ENCODE results near the gene TSPEAR.
"Not testable (repeated sequence)": the region's sequence is repeated elsewhere in the genome, so short reads cannot be mapped to it uniquely, and the experiment has no call there.

TSPEAR gene

DNA sequence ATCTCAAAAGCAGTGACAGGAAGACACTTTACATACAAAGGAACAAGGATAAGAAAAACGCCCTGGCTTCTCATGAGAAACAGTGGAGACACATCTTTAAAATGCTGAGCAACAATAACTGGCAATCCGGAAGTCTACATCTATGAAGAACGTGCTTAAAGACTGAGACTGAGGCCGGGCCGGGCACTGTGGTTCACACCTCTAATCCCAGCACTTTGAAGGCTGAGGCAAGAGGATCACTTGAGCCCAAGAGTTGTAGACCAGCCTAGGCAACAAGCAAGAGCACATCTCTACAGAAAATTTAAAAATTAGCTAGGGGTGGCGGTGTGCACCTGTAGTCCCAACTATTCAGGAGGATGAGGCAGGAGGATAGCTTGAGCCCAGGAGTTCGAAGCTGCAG is 27.3 kb downstream of the TSPEAR start:
- no peaks in the 10 kb centered on the region for H3K36me3 ChIP-seq (ENCODE audit: insufficient read depth, low read length)
- no peaks in the 10 kb centered on the region for H3K9me3 ChIP-seq (ENCODE audit: control insufficient read depth, insufficient read depth, low read length)
- H3K4me1 ChIP-seq (ENCODE audit: insufficient read depth, low read length), result peaks cover 13% of the 10 kb centered on the region; the same call in 1 of the 2 replicates
- H3K9ac ChIP-seq (ENCODE audit: low read depth, low read length), result no peak overlapping the region

DNA sequence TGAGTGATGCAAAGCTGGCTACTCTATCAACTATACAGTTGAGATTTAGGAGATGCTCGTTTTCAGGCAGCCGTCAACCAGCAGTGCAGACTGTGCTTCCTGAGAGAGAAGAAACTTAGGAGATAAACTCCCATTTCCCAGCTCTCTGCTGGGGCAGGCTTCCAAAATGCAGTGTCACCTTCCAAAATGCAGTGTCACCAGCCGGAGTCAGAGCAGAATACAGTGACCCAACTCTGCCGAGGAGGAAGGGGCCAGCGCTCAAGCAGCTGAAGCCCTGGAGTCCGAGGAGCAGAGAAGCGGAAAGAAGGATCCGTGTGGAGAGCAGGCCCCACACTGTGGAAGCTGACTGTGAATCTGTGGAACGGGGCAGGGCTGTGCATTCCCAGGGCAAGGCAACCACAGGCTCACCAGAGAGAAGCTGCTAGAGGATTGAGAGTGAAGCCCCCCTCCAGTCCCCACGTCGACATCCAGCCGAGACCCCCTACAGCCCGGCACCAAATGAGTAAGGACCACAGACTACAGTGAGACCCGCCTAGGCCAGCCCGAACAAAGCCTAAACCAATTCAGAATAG is 28.7 kb downstream of the TSPEAR start:
- H3K4me1 ChIP-seq (ENCODE audit: insufficient read depth, low read length), result peaks cover 13% of the 10 kb centered on the region; the same call in 1 of the 2 replicates
- no peak overlapping the region for H3K9ac ChIP-seq (ENCODE audit: low read depth, low read length)
- no peaks in the 10 kb centered on the region for H3K9me3 ChIP-seq (ENCODE audit: control insufficient read depth, insufficient read depth, low read length)
- no peaks in the 10 kb centered on the region for H3K36me3 ChIP-seq (ENCODE audit: insufficient read depth, low read length)

DNA sequence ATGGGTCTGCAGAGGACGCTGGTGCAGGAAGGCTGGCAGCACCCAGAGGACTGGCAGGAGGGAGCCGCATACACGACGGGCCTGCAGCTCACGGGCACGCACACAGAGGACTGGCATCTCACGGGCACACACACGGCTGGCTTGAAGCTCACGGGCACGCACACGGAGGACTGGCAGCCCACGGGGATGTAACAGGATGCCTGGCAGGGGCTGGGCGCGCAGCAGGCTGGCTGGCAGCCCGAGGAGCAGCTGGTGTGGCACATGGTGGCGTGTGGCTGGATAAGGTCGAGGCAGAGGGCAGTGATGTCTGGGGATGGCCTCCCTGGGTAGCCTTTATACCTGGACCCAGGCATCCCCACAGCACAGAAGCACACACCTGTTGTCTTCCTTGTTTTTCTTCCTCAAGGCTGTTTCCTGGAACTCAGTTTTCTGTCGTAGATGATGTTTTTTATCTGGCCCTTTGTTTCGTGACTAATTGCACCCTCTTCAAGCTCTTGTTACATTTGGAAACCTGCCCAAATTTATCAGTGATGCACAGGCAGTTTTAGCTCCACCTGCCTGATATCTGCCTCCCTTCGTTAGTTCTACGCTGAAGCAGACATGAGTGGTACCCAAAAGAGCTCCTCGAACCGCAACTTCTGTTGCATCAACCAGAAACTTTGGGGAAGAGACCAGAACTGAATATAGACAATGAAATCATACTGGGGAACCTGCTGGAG is 29.4 kb downstream of the TSPEAR start, which contains the start of gene KRTAP12-1:
TSS of gene KRTAP12-1 (minus strand) at position 303 of the 719 bp plus-strand sequence. CDS start at position 263, 40 bp downstream.
- peaks cover 7% of the 10 kb centered on the region; the same call in 1 of the 2 replicates for H3K4me1 ChIP-seq (ENCODE audit: insufficient read depth, low read length)
- H3K9me3 ChIP-seq (ENCODE audit: control insufficient read depth, insufficient read depth, low read length), result no peaks in the 10 kb centered on the region; the same call in 1 of the 2 replicates
- no peak within 1 kb of the TSS for H3K9ac ChIP-seq (ENCODE audit: low read depth, low read length)
- no peaks in the 10 kb centered on the region for H3K36me3 ChIP-seq (ENCODE audit: insufficient read depth, low read length)

DNA sequence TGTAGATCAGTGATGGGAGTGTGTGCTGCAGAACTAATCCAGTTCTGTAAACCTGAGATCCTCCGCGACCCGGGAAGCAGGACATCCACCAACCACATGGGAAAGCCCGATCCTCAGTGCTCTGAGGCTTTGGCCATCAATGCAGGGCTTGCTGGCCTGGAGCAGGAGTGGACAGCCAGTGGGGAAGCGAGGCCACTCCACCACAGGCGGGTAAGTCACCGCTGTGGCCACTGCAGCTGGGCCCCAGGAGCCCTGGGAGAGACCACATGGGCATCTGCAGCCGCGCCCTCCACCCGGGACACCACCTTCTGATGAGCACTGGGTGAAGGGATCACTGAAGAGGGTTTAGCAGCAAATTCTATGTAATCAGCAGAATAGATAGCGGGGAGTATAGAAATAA is 30.2 kb downstream of the TSPEAR start:
- Histone ChIP-seq H3K36me3 (ENCODE audit: insufficient read depth, low read length) (no peaks in the 10 kb centered on the region; the same call in 1 of the 2 replicates), H3K9ac (ENCODE audit: low read depth, low read length) (no peak overlapping the region), H3K9me3 (ENCODE audit: control insufficient read depth, insufficient read depth, low read length) (no peaks in the 10 kb centered on the region; the same call in 1 of the 2 replicates), H3K4me1 (ENCODE audit: insufficient read depth, low read length) (no peaks in the 10 kb centered on the region)

DNA sequence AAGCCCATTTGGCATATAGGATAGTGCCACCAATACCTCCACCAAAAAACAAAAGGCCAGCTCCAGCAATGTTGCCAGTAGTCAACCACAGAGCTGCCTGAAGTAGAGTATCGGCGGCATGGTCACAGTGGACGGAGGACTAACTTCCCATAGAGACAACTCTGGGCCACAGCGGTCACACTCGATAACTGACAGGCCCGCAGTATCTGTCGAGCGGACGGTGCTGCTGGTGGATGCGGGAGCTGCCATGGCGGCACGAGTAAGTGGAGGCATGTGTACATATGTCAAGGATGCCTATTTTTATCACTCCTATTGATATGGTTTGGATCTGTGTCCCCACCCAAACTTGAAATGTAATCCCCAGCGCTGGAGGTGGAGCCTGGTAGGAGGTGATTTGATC is 33.5 kb downstream of the TSPEAR start:
- no peak overlapping the region for H3K9ac ChIP-seq (ENCODE audit: low read depth, low read length)
- H3K36me3 ChIP-seq (ENCODE audit: insufficient read depth, low read length), result no peaks in the 10 kb centered on the region; the same call in 1 of the 2 replicates
- no peaks in the 10 kb centered on the region; the same call in 1 of the 2 replicates for H3K9me3 ChIP-seq (ENCODE audit: control insufficient read depth, insufficient read depth, low read length)
- H3K4me1 ChIP-seq (ENCODE audit: insufficient read depth, low read length), result no peaks in the 10 kb centered on the region

DNA sequence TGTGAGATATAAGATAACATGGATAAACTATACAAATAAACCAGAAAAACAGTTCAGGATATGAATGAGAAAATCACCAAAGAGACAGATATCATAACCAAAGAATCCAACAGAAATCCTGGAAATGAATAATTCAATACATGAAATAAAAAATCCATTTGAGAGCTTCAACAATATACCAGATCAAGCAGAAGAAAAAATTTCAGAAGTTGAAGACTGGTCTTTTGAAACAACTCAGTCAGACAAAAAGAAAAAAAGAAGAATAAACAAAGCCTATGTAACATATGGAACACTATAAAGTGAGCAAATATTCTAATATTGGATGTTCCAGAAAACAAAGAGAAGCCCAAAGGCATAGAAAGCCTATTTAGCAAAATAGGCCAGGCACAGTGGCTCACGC is 39.5 kb downstream of the TSPEAR start:
- no peaks in the 10 kb centered on the region; the same call in 1 of the 2 replicates for H3K36me3 ChIP-seq (ENCODE audit: insufficient read depth, low read length)
- H3K9ac ChIP-seq (ENCODE audit: low read depth, low read length), result no peak overlapping the region
- H3K9me3 ChIP-seq (ENCODE audit: control insufficient read depth, insufficient read depth, low read length), result peaks cover 3% of the 10 kb centered on the region; the same call in 1 of the 2 replicates
- no peaks in the 10 kb centered on the region for H3K4me1 ChIP-seq (ENCODE audit: insufficient read depth, low read length)

DNA sequence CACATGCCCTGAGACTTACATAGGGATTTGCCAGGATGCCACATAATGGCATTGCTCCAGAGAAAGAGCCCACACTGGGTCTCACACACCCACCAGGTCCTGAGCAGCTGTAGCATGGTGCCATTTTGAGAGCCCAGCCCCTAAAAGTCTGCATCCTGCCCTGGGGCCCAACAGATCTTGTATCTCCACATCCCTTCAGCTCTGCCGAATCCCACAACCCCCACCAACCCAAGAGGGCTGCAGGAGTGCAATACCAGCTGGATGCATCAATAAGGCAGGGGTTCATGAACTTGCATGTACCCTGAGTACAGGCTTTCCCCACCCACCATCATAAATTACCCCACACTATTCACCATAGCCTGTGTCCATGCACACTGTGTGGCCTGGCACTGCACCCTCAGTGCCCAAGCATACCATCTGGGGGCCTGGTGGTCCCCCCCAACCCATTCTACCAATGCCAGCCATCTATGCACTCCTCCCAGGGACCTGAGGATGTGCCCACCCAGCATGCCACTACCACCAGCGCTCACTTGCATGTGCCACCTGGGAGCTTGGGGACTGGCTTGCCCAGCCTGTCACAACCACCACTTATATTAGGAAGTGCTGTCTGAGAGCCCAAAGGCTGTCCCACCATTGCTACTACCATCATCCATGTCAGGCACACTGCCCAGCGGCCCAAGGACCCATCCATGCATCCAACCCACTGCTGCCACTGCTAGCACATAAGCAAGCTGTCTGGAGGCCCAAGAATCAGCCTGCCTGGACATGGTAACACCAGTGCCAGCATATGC is 40.5 kb downstream of the TSPEAR start:
- Histone ChIP-seq H3K9me3 (ENCODE audit: control insufficient read depth, insufficient read depth, low read length) (peaks cover 3% of the 10 kb centered on the region; the same call in 1 of the 2 replicates), H3K9ac (ENCODE audit: low read depth, low read length) (no peak overlapping the region), H3K36me3 (ENCODE audit: insufficient read depth, low read length) (no peaks in the 10 kb centered on the region), H3K4me1 (ENCODE audit: insufficient read depth, low read length) (no peaks in the 10 kb centered on the region)

DNA sequence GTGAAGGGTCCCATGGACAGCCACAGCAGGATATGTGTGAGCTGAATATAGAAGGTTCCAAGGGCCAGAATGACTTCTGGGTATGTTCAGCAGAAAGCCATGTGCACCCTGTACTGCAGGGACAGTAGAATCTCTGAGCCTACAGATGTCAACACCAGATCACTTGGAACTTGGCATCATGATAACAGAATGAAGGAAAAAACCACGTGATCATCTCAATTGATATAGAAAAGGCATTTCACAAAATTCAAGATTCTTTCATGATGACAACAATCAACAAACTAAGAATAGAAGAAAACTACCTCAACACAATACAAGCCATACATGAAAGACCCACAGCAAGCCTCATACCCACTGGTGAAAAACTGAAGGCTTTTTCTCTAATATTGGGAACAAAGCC is 43.8 kb downstream of the TSPEAR start:
- Histone ChIP-seq H3K4me1 (ENCODE audit: insufficient read depth, low read length) (no peaks in the 10 kb centered on the region), H3K36me3 (ENCODE audit: insufficient read depth, low read length) (no peaks in the 10 kb centered on the region), H3K9ac (ENCODE audit: low read depth, low read length) (no peak overlapping the region), H3K9me3 (ENCODE audit: control insufficient read depth, insufficient read depth, low read length) (peaks cover 3% of the 10 kb centered on the region; the same call in 1 of the 2 replicates)

DNA sequence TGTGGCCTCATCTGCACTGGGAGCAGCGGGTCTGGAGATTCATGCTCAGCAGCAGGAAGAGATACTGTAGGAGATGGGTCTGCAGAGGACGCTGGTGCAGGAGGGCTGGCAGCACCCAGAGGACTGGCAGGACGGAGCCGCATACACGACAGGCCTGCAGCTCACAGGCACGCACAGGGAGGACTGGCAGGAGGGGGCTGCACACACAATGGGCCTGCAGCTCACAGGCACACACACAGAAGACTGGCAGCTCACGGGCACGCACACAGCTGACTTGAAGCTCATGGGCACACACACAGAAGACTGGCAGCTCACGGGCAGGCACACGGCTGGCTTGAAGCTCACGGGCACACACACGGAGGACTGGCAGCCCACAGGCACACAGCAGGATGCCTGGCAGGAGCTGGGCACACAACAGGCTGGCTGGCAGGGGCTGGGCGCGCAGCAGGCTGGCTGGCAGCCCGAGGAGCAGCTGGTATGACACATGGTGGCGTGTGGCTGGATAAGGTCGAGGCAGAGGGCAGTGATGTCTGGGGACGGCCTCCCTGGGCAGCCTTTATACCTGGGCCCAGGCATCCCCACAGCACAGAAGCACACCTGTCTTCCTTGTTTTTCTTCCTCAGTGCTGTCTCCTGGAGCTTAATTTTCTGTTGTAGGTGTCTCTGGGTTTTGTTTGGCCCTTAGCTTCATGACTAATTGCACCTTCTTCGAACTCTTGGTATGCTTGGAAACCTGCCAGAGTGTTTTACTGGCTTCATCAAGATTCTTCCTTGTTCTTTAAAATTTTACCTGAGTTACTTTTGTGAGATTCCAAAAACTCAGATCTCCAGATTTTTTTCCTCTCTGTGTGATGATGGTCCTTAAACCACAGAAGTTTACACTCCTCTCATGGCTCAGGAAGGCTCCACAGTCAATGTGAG is 44.7 kb downstream of the TSPEAR start, which contains the start of gene KRTAP12-2:
TSS of gene KRTAP12-2 (minus strand) at position 527 of the 920 bp plus-strand sequence. CDS start at position 486, 41 bp downstream.
- Histone ChIP-seq H3K9ac (ENCODE audit: low read depth, low read length) (no peak within 1 kb of the TSS), H3K36me3 (ENCODE audit: insufficient read depth, low read length) (no peaks in the 10 kb centered on the region)

DNA sequence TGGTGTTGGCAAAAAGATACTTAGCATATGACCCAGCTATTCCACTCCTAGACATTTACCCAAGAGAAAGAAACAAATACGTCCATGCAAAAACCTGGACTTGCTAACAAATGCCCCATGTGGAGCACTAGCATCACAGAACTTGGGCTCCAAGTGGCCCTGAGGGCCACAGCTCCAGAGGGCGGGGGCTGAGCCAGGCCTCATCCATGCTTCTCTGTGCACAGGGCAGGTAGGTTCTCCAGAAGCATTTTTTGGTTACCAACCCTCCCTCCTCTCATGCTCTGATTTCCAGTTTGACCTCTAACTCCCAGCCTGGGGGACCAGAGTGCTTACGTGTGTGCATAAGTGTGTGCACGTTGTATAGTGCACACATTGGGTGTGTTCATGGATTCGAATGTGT is 46.7 kb downstream of the TSPEAR start:
- Histone ChIP-seq H3K36me3 (ENCODE audit: insufficient read depth, low read length) (no peaks in the 10 kb centered on the region), H3K9me3 (ENCODE audit: control insufficient read depth, insufficient read depth, low read length) (no peaks in the 10 kb centered on the region; the same call in 1 of the 2 replicates), H3K4me1 (ENCODE audit: insufficient read depth, low read length) (no peaks in the 10 kb centered on the region), H3K9ac (ENCODE audit: low read depth, low read length) (no peak overlapping the region)

More for the DNA sequence above, 44.7 kb downstream of the TSPEAR start, which contains the start of gene KRTAP12-2:
- peaks cover 3% of the 10 kb centered on the region; the same call in 1 of the 2 replicates for H3K9me3 ChIP-seq (ENCODE audit: control insufficient read depth, insufficient read depth, low read length)
- H3K4me1 ChIP-seq (ENCODE audit: insufficient read depth, low read length), result no peaks in the 10 kb centered on the region

DNA sequence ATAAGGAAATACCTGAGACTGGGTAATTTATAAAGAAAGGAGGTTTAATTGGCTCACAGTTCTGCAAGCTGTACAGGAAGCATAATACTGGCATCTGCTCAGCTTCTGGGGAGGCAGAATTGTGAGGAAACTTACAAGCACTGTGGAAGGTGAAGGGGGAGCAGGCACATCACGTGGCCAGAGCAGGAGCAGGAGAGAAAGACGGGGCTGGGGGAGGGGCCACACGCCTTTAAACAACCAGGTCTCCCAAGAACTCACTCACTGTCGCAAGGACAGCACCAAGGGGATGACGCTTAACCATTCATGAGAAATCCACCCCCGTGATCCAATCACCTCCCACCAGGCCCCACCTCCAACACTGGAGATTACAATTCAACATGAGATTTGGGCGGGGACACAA is 49.8 kb downstream of the TSPEAR start:
- H3K36me3 ChIP-seq (ENCODE audit: insufficient read depth, low read length); H3K9me3 ChIP-seq (ENCODE audit: control insufficient read depth, insufficient read depth, low read length); H3K4me1 ChIP-seq (ENCODE audit: insufficient read depth, low read length); H3K9ac ChIP-seq (ENCODE audit: low read depth, low read length): not testable (repeated sequence)

DNA sequence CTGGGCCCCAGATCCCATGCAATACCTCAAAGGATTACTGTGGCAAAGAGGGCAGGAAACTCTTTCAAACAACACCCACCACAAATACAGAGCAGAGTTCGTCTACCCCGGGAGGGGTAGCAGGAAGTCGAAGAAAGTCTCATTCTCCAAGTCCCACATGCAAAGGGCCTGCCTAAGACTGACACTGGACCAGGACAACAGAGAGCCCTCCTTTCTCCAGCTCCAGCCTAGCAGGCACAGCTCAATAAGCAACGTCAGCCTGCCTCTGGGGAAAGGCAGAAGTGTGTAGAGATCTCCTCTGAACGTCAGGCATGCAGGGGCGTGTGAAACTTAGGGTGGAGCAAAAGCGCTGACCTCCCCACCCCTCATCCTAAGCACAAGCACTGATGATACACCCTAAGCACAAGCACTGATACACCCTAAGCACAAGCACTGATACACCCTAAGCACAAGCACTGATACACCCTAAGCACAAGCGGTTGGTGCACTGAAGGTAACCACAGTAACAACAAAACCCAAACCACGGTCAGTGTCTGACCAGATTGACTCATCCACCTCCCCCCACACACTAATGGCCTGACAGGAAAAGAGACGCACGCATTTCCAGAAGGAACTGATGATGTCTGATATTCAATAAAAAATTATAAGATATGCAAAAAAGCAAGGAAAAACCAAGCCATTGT is 52.3 kb downstream of the TSPEAR start:
- H3K9ac ChIP-seq (ENCODE audit: low read depth, low read length), result no peak overlapping the region
- no peaks in the 10 kb centered on the region for H3K36me3 ChIP-seq (ENCODE audit: insufficient read depth, low read length)
- H3K9me3 ChIP-seq (ENCODE audit: control insufficient read depth, insufficient read depth, low read length), result no peaks in the 10 kb centered on the region
- peaks cover 6% of the 10 kb centered on the region; the same call in 1 of the 2 replicates for H3K4me1 ChIP-seq (ENCODE audit: insufficient read depth, low read length)

DNA sequence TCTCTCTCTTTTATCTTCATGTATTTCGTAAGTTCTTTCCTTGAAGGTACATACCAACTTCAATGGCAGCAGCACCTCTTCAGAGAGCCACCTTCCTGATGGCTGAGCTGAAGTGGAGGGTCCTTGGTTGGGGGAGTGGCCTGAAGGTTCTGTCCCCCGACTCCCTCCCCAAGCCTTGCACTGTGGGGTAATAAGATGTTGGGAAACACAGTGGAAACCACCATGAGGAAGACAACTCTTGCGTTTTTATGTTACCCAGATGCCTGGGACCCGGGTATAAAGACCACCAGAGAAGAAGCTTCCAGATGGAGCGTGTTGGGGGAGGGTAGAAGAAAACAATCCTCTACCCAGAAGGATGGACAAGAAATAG is 52.8 kb downstream of the TSPEAR start:
- H3K36me3 ChIP-seq (ENCODE audit: insufficient read depth, low read length), result no peaks in the 10 kb centered on the region
- H3K9ac ChIP-seq (ENCODE audit: low read depth, low read length), result no peak overlapping the region
- peaks cover 6% of the 10 kb centered on the region; the same call in 1 of the 2 replicates for H3K4me1 ChIP-seq (ENCODE audit: insufficient read depth, low read length)
- H3K9me3 ChIP-seq (ENCODE audit: control insufficient read depth, insufficient read depth, low read length), result no peaks in the 10 kb centered on the region

Data from ES-I3 (cell line).